Activated CD4-positive, alpha-beta T cell treated with anti-CD3 and anti-CD28 coated beads for 36 hours (primary cell): Measurements from ENCODE around the gene EXOC6B. TPM values are rescaled to one million over a fixed set of nuclear protein-coding genes. Genes with fewer than 3 reads are reported as not detected.
A peak's percentile ranks its signal among the peaks of the same experiment; 100 is the strongest.

Experiments used
- ATAC-seq: fragments of 200-7000 bp; cut with Tn5 transposase; one replicate; pipeline ENCODE4 v1.10.0; 2021; ENCODE audit warnings: mild to moderate bottlenecking, moderate library complexity
- CTCF ChIA-PET: fragments of 350-600 bp; sonication (Branson Sonifier 250); formaldehyde crosslinking; loops from one replicate; lab custom pipeline; 2021; ENCODE audit warnings: antibody characterized with exemption; lab: Charles Lee
- POLR2A ChIA-PET: fragments of 350-600 bp; sonication (Branson Sonifier 250); formaldehyde crosslinking; loops from one replicate; lab custom pipeline; 2021; ENCODE audit warnings: antibody characterized with exemption, inconsistent platforms; lab: Charles Lee
- DNase-seq: peaks from one replicate; pipeline ENCODE4 v3.0.0-alpha.2; 2020
- H3K27ac Mint-ChIP-seq: one replicate; pipeline ENCODE4 v1.8.0; 2021; ENCODE audit warnings: mixed read lengths
- H3K27me3 Mint-ChIP-seq: one replicate; pipeline ENCODE4 v1.8.0; 2021; ENCODE audit warnings: mixed read lengths
- H3K36me3 Mint-ChIP-seq: one replicate; pipeline ENCODE4 v1.8.0; 2021; ENCODE audit warnings: low read depth, mixed read lengths
- H3K4me1 Mint-ChIP-seq: one replicate; pipeline ENCODE4 v1.8.0; 2021; ENCODE audit warnings: mixed read lengths
- H3K4me3 Mint-ChIP-seq: one replicate; pipeline ENCODE4 v1.8.0; 2021; ENCODE audit warnings: mild to moderate bottlenecking, moderate library complexity, mixed read lengths
- H3K9me3 Mint-ChIP-seq: one replicate; pipeline ENCODE4 v1.8.0; 2021; ENCODE audit warnings: low read depth, mixed read lengths
- intact Hi-C, 2 experiments: fragments of 100-400 bp; cut with DNase I in 1 of 2; cut with micrococcal nuclease in 1 of 2; formaldehyde crosslinking; loops; one replicate each; pipeline versions ENCODE4 v1.14.2 to v1.15.1; 2022 to 2024; cut with DNase I, micrococcal nuclease
- total RNA-seq, 2 experiments: library from RNA; stranded (reverse); gene quantifications; one replicate each; pipeline ENCODE4 v1.2.3, GENCODE V29; 2021

Gene EXOC6B
- total RNA-seq, 2 experiments from 2014 or later = 7.0 to 9.0 TPM

DNA sequence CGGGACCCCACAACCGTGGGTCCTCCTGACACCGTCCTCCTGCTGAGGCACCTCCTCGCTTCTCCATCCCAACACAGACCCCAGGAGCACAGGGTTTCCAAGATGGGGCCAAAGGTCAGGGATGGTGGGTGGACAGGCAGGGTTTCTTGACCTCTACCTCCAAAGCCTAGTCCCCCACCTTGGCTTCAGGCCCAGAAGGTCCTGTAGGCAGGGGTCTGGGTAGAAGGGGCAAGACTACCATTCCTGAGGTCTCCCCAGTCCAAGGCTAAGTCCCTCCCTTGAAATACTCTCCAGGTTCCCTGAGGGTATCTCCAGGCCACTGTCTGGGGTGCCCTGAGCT is 685.2 kb downstream of the EXOC6B start:
- CTCF ChIA-PET = interaction anchor here (0.7 kb wide), 1 partner anchor 11 kb away, joined by 3 read pairs; no protein-coding TSS in a partner anchor
- no peak overlapping the region for H3K4me3 Mint-ChIP-seq
- no peaks in the 10 kb centered on the region for H3K36me3 Mint-ChIP-seq
- H3K9me3 Mint-ChIP-seq = no peaks in the 10 kb centered on the region
- intact Hi-C loops = loop anchor here (10.0 kb wide), 2 partner anchors 604 to 1154 kb away; partner anchors contain the start of gene EGR4 (in 1 of the 2)
- H3K4me1 Mint-ChIP-seq = peaks cover 10% of the 10 kb centered on the region
- H3K27me3 Mint-ChIP-seq = peaks cover 21% of the 10 kb centered on the region
- POLR2A ChIA-PET = no interaction called here
- no peak overlapping the region for H3K27ac Mint-ChIP-seq
- ATAC-seq (no peak), DNase-seq (no peak)

DNA sequence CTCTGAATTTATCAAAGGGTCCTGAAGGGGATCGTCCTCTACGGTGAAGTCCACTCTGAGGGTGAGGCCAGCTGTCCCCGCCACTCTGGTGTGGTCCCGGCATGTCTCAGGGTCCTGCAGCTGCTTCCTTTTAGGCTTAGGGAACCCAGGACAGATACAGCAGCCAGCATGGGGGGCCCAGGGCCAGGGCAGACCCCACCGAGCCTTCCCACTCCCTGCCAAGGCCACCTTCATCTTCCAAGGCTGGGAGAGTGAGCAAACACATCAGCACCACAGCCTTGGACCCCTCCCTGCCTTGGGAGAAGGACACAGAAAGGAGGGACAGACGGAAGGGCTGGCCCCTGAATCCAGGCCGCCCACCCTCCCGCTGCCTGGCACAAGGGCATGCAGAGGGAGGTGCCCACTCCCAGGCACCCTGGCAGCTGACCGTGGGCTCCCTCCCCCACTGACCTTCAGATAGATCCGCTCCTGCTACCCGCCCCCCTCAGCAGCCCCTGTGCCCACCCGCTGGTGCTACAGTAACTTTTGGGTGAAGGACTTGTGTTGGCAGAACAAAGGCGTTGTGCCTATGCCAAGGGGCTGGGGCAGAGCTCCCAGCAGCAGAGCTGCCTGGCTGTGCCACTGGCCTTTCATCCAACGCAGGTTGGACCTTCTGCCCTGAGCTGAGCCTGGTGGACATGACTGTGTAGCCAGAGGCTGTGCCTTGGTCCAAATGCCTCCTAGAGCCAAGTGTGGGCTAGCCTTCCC is 685.8 kb downstream of the EXOC6B start:
- intact Hi-C loops = loop anchor here (5.0 to 10.0 kb wide), 3 partner anchors 593 to 1155 kb away; partner anchors contain the start of gene EGR4 (in 1 of the 2)
- peaks cover 17% of the 10 kb centered on the region for H3K27me3 Mint-ChIP-seq
- H3K27ac Mint-ChIP-seq = no peak overlapping the region
- ChIA-PET CTCF (interaction anchor here (0.7 kb wide), 1 partner anchor 11 kb away, joined by 3 read pairs; no protein-coding TSS in a partner anchor), POLR2A (no interaction called here)
- H3K9me3 Mint-ChIP-seq = no peaks in the 10 kb centered on the region
- DNase-seq (no peak), ATAC-seq (no peak)
- H3K4me3 Mint-ChIP-seq = no peak overlapping the region
- no peaks in the 10 kb centered on the region for H3K36me3 Mint-ChIP-seq
- peaks cover 7% of the 10 kb centered on the region for H3K4me1 Mint-ChIP-seq

DNA sequence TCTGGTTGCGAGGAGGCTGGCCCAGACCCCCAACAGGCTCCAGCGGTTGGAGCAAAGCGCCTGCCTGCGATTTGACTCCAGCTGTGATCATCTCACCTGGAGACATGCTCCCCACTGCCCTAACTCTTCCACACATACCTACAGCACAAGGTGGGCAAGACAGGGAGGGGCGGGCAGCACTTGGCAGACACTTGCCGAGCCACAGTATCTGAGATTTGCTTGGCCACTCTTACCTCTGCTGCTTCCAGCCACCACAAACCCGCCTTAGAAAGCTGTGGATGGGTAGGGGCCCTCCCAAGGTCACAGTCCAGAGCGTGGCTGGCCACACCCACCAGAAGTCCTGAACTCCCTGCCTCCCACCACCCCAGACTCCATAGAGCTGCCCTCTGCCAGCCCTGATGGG is 686.4 kb downstream of the EXOC6B start:
- Mint-ChIP-seq H3K9me3 (no peaks in the 10 kb centered on the region), H3K36me3 (no peaks in the 10 kb centered on the region), H3K27me3 (peaks cover 16% of the 10 kb centered on the region), H3K4me1 (peaks cover 7% of the 10 kb centered on the region), H3K4me3 (no peak overlapping the region), H3K27ac (no peak overlapping the region)
- DNase-seq (no peak), ATAC-seq (no peak)
- intact Hi-C loops = loop anchor here in 1 of 2 experiments (5.0 kb wide), 1 partner anchor 592 kb away; no protein-coding TSS in a partner anchor
- POLR2A ChIA-PET = no interaction called here
- CTCF ChIA-PET = interaction anchor here (0.5 kb wide), 1 partner anchor 782 kb away, joined by 3 read pairs; no protein-coding TSS in a partner anchor

DNA sequence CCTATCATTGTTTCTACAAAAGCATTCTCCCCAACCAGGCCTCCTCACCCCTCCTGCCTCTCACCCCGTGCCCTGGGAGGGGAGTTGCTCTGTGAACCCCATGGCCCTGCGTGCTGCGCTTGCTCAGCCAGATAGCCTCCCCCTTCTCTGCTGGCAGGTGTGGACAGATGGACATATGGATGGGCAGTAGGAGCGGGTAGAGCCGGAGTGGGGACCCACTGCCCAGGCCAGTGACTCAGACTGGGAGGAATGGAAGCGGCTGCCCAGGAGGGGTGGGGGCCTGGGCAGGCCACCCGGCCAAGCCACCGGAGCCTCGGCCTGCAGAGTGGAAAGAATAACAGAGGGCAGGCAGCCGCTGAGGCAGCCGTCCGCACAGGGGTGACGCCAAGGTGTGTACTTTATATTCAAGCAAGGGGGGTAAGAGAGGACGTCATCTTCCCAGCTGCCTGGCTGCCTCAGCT is 686.9 kb downstream of the EXOC6B start:
- ChIA-PET POLR2A (no interaction called here), CTCF (interaction anchor here (0.5 to 1.7 kb wide), 3 partner anchors 11 to 1047 kb away, joined by 3 to 9 read pairs (median 3); no protein-coding TSS in a partner anchor)
- Mint-ChIP-seq H3K4me1 (peaks cover 4% of the 10 kb centered on the region), H3K27me3 (peaks cover 13% of the 10 kb centered on the region), H3K36me3 (no peaks in the 10 kb centered on the region), H3K4me3 (no peak overlapping the region), H3K9me3 (no peaks in the 10 kb centered on the region), H3K27ac (no peak overlapping the region)
- DNase-seq (no peak), ATAC-seq (no peak)
- intact Hi-C loops = loop anchor here in 1 of 2 experiments (5.0 kb wide), 1 partner anchor 592 kb away; no protein-coding TSS in a partner anchor

DNA sequence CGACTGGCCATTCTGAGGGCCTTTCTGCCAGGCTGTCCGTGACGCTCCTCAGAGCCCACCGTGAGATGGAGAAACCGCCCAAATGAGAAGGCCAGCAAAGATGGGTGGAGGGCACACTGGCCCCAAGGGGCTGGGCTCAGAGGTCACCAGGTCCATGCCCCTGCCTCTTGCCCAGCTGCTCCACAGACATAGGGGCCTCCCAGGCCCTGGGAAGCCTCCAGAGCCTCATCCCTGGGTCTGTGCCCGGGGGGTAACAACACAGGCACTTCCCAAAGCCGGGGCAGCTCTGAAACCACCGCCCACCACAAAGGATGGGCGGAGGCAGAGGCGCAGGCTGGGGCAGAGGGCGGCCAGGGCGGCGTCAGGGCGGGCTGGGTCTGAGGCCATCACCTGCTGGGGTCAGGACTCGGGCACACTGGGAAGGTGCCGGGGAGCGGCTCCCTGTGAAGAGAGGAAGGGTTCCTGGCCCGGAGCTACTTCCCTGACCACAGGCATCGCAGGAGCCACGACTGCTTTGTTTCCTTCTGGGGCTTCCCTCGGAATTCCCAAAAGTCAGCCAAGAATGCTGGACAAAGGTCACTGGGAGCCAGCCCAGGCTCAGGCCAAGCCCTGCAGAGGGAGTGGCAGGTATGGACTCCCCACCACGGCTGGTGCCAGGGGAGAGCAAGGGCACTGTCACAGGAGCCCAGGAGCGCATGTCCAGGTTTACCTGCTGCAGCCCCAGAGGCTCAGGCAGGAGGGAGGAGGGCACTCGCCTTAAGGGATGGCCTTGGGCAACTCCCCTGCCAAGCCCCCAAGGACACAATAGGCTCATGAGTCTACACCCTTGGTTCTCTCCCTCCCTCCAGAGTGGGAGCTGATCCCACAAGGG is 687.6 kb downstream of the EXOC6B start:
- intact Hi-C loops = loop anchor here in 1 of 2 experiments (5.0 kb wide), 1 partner anchor 591 kb away; no protein-coding TSS in a partner anchor
- Mint-ChIP-seq H3K9me3 (no peaks in the 10 kb centered on the region), H3K4me3 (no peak overlapping the region), H3K27ac (no peak overlapping the region), H3K27me3 (peaks cover 7% of the 10 kb centered on the region), H3K36me3 (no peaks in the 10 kb centered on the region), H3K4me1 (no peaks in the 10 kb centered on the region)
- no peak for ATAC-seq
- CTCF ChIA-PET = interaction anchor here (0.5 to 1.7 kb wide), 5 partner anchors 12 to 1046 kb away, joined by 3 to 9 read pairs (median 3); no protein-coding TSS in a partner anchor
- POLR2A ChIA-PET = no interaction called here
- DNase-seq = no peak

DNA sequence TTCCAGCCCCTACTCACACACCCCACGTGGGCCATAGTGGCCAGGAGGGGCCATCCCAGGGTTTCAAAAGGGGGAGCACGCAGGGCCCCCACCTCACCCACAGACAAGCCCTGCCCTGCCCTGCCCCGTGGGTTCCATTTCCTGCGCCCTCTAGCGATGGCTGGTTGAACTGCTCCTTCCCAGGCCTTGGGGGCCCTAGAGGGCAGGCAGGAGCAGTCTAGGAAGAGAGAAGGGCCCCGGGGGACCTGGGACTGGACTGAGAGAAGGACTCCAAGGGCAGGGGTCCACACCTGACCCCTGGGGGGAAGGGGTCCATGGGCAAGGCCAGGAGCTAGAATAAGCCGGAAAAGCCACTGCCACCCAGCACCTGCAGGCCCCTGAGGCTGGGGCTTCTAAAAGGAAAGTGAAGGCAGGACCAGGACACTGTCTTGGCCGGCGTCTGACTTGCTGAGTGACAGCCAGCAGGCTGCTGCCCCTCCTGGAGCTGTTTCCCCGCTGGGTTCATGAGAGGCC is 688.3 kb downstream of the EXOC6B start:
- Mint-ChIP-seq H3K36me3 (no peaks in the 10 kb centered on the region), H3K4me1 (no peaks in the 10 kb centered on the region), H3K4me3 (no peak overlapping the region), H3K9me3 (no peaks in the 10 kb centered on the region), H3K27me3 (peaks cover 6% of the 10 kb centered on the region), H3K27ac (no peak overlapping the region)
- DNase-seq (peak; percentile 79), ATAC-seq (peak; percentile 89)
- POLR2A ChIA-PET = no interaction called here
- CTCF ChIA-PET = interaction anchor here (0.6 to 1.7 kb wide), 4 partner anchors 13 to 931 kb away, joined by 3 to 9 read pairs (median 3); no protein-coding TSS in a partner anchor
- intact Hi-C loops = loop anchor here in 1 of 2 experiments (5.0 kb wide), 1 partner anchor 590 kb away; no protein-coding TSS in a partner anchor

DNA sequence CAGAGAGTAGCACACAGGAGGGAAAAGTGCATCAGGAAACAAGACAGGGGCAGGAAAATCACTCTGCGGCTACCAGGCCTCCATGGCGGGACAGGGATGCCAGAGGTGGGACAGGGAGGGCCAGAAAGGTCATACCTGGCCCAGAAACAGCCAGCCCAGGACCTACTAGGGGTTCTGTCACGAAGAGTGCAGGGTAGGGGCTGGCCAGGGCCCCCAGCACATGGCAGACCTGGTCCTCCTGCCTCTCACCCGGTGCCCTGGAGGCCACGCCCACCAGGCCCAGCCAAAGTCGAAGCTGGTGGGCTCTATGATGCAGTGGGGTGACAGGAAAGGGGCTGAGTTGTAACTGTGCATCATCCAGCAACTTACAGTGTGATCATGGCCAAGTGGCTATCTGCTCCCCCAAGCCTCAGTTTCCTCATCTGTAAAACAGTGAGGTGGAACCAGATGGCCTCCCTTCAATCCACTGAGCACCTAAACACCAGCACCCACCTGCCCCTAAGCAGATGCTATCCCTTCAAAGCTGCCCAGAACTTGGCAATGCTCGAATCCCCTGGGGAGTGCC is 688.8 kb downstream of the EXOC6B start:
- POLR2A ChIA-PET = no interaction called here
- H3K4me3 Mint-ChIP-seq = no peak overlapping the region
- DNase-seq = no peak
- no peak overlapping the region for H3K27ac Mint-ChIP-seq
- CTCF ChIA-PET = interaction anchor here (0.6 to 1.7 kb wide), 2 partner anchors 13 to 601 kb away, joined by 3 to 9 read pairs; no protein-coding TSS in a partner anchor
- H3K9me3 Mint-ChIP-seq = no peaks in the 10 kb centered on the region
- H3K36me3 Mint-ChIP-seq = no peaks in the 10 kb centered on the region
- no peaks in the 10 kb centered on the region for H3K4me1 Mint-ChIP-seq
- no peak for ATAC-seq
- H3K27me3 Mint-ChIP-seq = peaks cover 2% of the 10 kb centered on the region
- intact Hi-C loops = loop anchor here in 1 of 2 experiments (5.0 kb wide), 1 partner anchor 590 kb away; no protein-coding TSS in a partner anchor

DNA sequence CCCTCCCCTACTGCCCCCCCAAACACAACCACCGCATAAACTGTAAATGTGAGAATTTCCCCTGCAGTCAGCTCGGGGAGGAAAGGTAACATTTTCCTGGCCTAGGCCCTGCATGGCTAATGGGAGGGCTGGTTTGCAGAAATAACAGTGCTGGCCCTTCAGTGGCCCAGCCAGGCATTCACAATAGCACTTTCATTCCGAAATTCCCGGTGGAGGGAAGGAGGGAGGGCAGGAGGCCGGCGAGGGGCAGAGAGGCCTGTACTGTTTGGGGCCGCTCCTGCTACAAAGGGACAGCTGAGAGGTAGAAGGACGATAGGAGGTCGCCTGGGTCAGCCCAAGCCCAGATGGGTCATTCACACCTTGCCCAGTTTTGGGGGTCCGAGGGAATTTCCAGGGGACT is 689.5 kb downstream of the EXOC6B start:
- H3K9me3 Mint-ChIP-seq = no peaks in the 10 kb centered on the region
- ChIA-PET POLR2A (no interaction called here), CTCF (no interaction called here)
- no peaks in the 10 kb centered on the region for H3K36me3 Mint-ChIP-seq
- ATAC-seq (no peak), DNase-seq (no peak)
- no peaks in the 10 kb centered on the region for H3K4me1 Mint-ChIP-seq
- intact Hi-C loops = loop anchor here in 1 of 2 experiments (5.0 kb wide), 1 partner anchor 589 kb away; no protein-coding TSS in a partner anchor
- peaks cover 2% of the 10 kb centered on the region for H3K27me3 Mint-ChIP-seq
- H3K27ac Mint-ChIP-seq = no peak overlapping the region
- H3K4me3 Mint-ChIP-seq = no peak overlapping the region

DNA sequence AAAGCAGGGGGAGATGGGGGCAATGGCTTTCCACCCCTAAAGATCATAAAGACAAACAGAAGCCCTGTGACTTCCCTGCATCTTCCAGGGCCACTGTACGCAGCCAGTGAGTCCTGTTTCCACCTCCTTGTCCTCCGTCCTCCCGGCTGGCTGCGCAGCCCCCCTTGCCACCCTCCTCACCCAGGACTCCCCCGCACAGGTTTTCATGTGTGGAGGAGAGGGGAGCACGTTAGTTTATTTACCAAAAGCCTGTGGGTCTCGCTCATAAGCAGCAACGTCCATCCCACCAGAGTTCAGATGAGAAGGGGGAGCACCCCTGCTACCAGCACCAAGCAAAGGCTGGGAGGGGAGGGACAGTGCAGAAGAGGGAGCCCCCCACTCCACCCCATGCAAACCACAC is 689.9 kb downstream of the EXOC6B start:
- DNase-seq = no peak
- CTCF ChIA-PET = no interaction called here
- Mint-ChIP-seq H3K36me3 (no peaks in the 10 kb centered on the region), H3K27ac (no peak overlapping the region), H3K4me1 (no peaks in the 10 kb centered on the region), H3K9me3 (no peaks in the 10 kb centered on the region), H3K4me3 (no peak overlapping the region), H3K27me3 (peaks cover 4% of the 10 kb centered on the region)
- intact Hi-C loops = loop anchor here in 1 of 2 experiments (5.0 kb wide), 1 partner anchor 589 kb away; no protein-coding TSS in a partner anchor
- POLR2A ChIA-PET = no interaction called here
- ATAC-seq = no peak

DNA sequence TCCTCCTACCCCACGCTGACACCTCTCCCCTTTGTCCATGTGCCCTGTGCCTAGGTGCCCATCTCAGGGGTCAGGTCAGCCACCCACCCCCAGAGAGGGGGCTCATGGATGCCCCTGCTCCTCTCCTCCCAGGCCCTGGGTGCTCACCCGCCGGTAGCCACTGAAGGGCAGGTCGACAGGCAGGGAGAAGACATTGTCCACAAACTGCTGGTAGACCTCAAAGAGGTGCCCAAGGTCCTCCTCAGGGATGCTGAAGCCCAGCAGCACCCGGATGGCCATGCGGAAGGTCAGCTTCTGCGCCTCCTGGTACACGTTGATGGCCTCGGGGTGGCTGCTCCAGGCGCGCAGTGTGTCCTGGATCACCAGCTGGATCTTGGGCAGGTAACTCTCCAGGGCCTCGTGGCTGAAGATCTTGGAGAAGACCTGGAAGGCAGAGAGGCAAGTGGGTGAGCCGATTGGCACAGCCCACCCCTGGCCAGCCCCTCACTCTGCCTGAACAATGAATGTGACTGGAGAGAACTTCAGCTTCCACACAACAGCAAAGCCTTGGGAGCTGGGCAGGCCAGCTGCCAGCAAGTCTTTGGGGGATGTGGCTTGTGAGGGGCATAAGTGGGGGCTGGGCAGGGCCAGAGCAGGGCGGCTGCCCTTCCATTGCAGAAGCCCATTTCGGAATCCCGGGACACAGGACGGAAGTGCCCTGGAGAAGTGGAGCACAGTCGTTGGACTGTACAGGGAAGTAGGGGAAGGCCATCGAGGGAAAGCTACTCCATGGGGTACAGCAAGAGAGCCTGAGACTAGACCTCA is 690.6 kb downstream of the EXOC6B start:
- no peaks in the 10 kb centered on the region for H3K36me3 Mint-ChIP-seq
- no peak for DNase-seq
- peaks cover 5% of the 10 kb centered on the region for H3K27me3 Mint-ChIP-seq
- ChIA-PET CTCF (no interaction called here), POLR2A (no interaction called here)
- no peak for ATAC-seq
- H3K27ac Mint-ChIP-seq = no peak overlapping the region
- no peaks in the 10 kb centered on the region for H3K9me3 Mint-ChIP-seq
- H3K4me1 Mint-ChIP-seq = no peaks in the 10 kb centered on the region
- intact Hi-C loops = loop anchor here in 1 of 2 experiments (5.0 kb wide), 1 partner anchor 588 kb away; no protein-coding TSS in a partner anchor
- no peak overlapping the region for H3K4me3 Mint-ChIP-seq
